ENCODE results near the gene ZNF570. TPM values are rescaled to one million over a fixed set of nuclear protein-coding genes. Genes with fewer than 3 reads are reported as not detected.
A peak's percentile ranks its signal among the peaks of the same experiment; 100 is the strongest.

ZNF570 gene
- 2.2 TPM for polyA plus RNA-seq (2013, experiment 1 of 2)
- polyA plus RNA-seq (2013, experiment 2 of 2) = 2.3 TPM

GRCh38 chr19:37468961-37469777, at the start of gene ZNF570:
ZNF570 (plus strand) TSS chr19:37469356; CDS start chr19:37470355, 999 bp downstream.
- Histone ChIP-seq H3K56ac (ENCODE audit: low read length) (peak within 1 kb of the TSS; percentile 95), H4K5ac (ENCODE audit: low read length) (no peak within 1 kb of the TSS), H3K79me1 (ENCODE audit: low read length) (no peaks in the 10 kb centered on the region), H3K23ac (ENCODE audit: low read length) (no peak within 1 kb of the TSS), H3K36me3 (ENCODE audit: control insufficient read depth, insufficient read depth, low read length) (peaks cover 2% of the 10 kb centered on the region), H3K27ac (ENCODE audit: low read depth, low read length) (peak within 1 kb of the TSS; percentile 25), H3K79me2 (ENCODE audit: control insufficient read depth, insufficient read depth, low read length) (no peaks in the 10 kb centered on the region), H3K4me2 (ENCODE audit: low read length) (peak within 1 kb of the TSS; percentile 74), H3K4ac (ENCODE audit: low read depth, low read length) (no peak within 1 kb of the TSS), H4K8ac (ENCODE audit: low read depth, low read length) (no peak within 1 kb of the TSS), H3K27me3 (ENCODE audit: insufficient read depth, low read length, poor library complexity) (no peaks in the 10 kb centered on the region), H3K4me1 (ENCODE audit: control insufficient read depth, low read depth, low read length) (no peaks in the 10 kb centered on the region), H2BK15ac (replicated peaks; ENCODE audit: low read depth) (no peak within 1 kb of the TSS), H3K18ac (ENCODE audit: low read length) (no peak within 1 kb of the TSS), H3K4me3 (ENCODE audit: low read length) (peak within 1 kb of the TSS; percentile 93), H2AK5ac (ENCODE audit: low read length) (no peak within 1 kb of the TSS), H2BK5ac (ENCODE audit: low read length) (no peak within 1 kb of the TSS), H3K9ac (ENCODE audit: low read length) (peak within 1 kb of the TSS; percentile 87), H2BK120ac (ENCODE audit: low read depth, low read length) (no peak within 1 kb of the TSS)
- WGBS (ENCODE audit: extremely low coverage, insufficient coverage, low lambda C conversion rate) = no CpG with 5 or more reads among the region's 63 CpGs
- DNase-seq = peak; percentile 94

- Histone ChIP-seq H3K56ac (ENCODE audit: low read length) (no peak overlapping the region), H3K4me3 (ENCODE audit: low read length) (peak overlapping the region; percentile 4), H3K36me3 (ENCODE audit: control insufficient read depth, insufficient read depth, low read length) (no peaks in the 10 kb centered on the region), H3K27ac (ENCODE audit: low read depth, low read length) (no peak overlapping the region), H2BK15ac (replicated peaks; ENCODE audit: low read depth) (no peak overlapping the region), H3K4me1 (ENCODE audit: control insufficient read depth, low read depth, low read length) (no peaks in the 10 kb centered on the region), H2BK5ac (ENCODE audit: low read length) (no peak overlapping the region), H3K4ac (ENCODE audit: low read depth, low read length) (no peak overlapping the region), H4K5ac (ENCODE audit: low read length) (no peak overlapping the region), H3K23ac (ENCODE audit: low read length) (no peak overlapping the region), H3K18ac (ENCODE audit: low read length) (no peak overlapping the region), H2BK120ac (ENCODE audit: low read depth, low read length) (no peak overlapping the region), H4K8ac (ENCODE audit: low read depth, low read length) (no peak overlapping the region), H3K79me2 (ENCODE audit: control insufficient read depth, insufficient read depth, low read length) (no peaks in the 10 kb centered on the region), H3K27me3 (ENCODE audit: insufficient read depth, low read length, poor library complexity) (no peaks in the 10 kb centered on the region), H3K79me1 (ENCODE audit: low read length) (no peaks in the 10 kb centered on the region), H3K4me2 (ENCODE audit: low read length) (no peak overlapping the region), H2AK5ac (ENCODE audit: low read length) (no peak overlapping the region), H3K9ac (ENCODE audit: low read length) (no peak overlapping the region)
- no peak for DNase-seq
- no CpG with 5 or more reads among the region's 4 CpGs for WGBS (ENCODE audit: extremely low coverage, insufficient coverage, low lambda C conversion rate)
Observed at GRCh38 chr19:37452500-37453245, 16.5 kb upstream of the ZNF570 start.

GRCh38 chr19:37466277-37466797, 2.8 kb upstream of the ZNF570 start:
- Histone ChIP-seq H4K5ac (ENCODE audit: low read length) (no peak overlapping the region), H3K27me3 (ENCODE audit: insufficient read depth, low read length, poor library complexity) (no peaks in the 10 kb centered on the region), H2BK15ac (replicated peaks; ENCODE audit: low read depth) (no peak overlapping the region), H2AK5ac (ENCODE audit: low read length) (no peak overlapping the region), H3K56ac (ENCODE audit: low read length) (peak overlapping the region; percentile 93), H3K4ac (ENCODE audit: low read depth, low read length) (no peak overlapping the region), H2BK5ac (ENCODE audit: low read length) (no peak overlapping the region), H3K79me1 (ENCODE audit: low read length) (no peaks in the 10 kb centered on the region), H3K18ac (ENCODE audit: low read length) (no peak overlapping the region), H3K23ac (ENCODE audit: low read length) (no peak overlapping the region), H3K36me3 (ENCODE audit: control insufficient read depth, insufficient read depth, low read length) (no peaks in the 10 kb centered on the region), H3K79me2 (ENCODE audit: control insufficient read depth, insufficient read depth, low read length) (no peaks in the 10 kb centered on the region), H3K4me2 (ENCODE audit: low read length) (peak overlapping the region; percentile 52), H3K4me1 (ENCODE audit: control insufficient read depth, low read depth, low read length) (no peaks in the 10 kb centered on the region), H2BK120ac (ENCODE audit: low read depth, low read length) (no peak overlapping the region), H4K8ac (ENCODE audit: low read depth, low read length) (no peak overlapping the region), H3K4me3 (ENCODE audit: low read length) (peak overlapping the region; percentile 76), H3K9ac (ENCODE audit: low read length) (peak overlapping the region; percentile 78), H3K27ac (ENCODE audit: low read depth, low read length) (no peak overlapping the region)
- peak; percentile 25 for DNase-seq
- 100% methylated on average over 1 of the region's 25 CpGs for WGBS (ENCODE audit: extremely low coverage, insufficient coverage, low lambda C conversion rate)

- no peak within 1 kb of the TSS for H3K18ac ChIP-seq (ENCODE audit: low read length)
- no CpG with 5 or more reads among the region's 62 CpGs for WGBS (ENCODE audit: extremely low coverage, insufficient coverage, low lambda C conversion rate)
- H3K4me1 ChIP-seq (ENCODE audit: control insufficient read depth, low read depth, low read length) = no peaks in the 10 kb centered on the region
- H2BK5ac ChIP-seq (ENCODE audit: low read length) = peak within 1 kb of the TSS; percentile 79
- H3K9ac ChIP-seq (ENCODE audit: low read length) = peak within 1 kb of the TSS; percentile 78
- peaks cover 2% of the 10 kb centered on the region for H3K36me3 ChIP-seq (ENCODE audit: control insufficient read depth, insufficient read depth, low read length)
- peak within 1 kb of the TSS; percentile 93 for H3K56ac ChIP-seq (ENCODE audit: low read length)
- peak within 1 kb of the TSS; percentile 72 for H3K27ac ChIP-seq (ENCODE audit: low read depth, low read length)
- no peak within 1 kb of the TSS for H4K5ac ChIP-seq (ENCODE audit: low read length)
- H3K79me1 ChIP-seq (ENCODE audit: low read length) = no peaks in the 10 kb centered on the region
- peak; percentile 98 for DNase-seq
- H2BK120ac ChIP-seq (ENCODE audit: low read depth, low read length) = no peak within 1 kb of the TSS
- H3K4me2 ChIP-seq (ENCODE audit: low read length) = peak within 1 kb of the TSS; percentile 70
- no peak within 1 kb of the TSS for H3K23ac ChIP-seq (ENCODE audit: low read length)
- no peak within 1 kb of the TSS for H3K4ac ChIP-seq (ENCODE audit: low read depth, low read length)
- peak within 1 kb of the TSS; percentile 76 for H3K4me3 ChIP-seq (ENCODE audit: low read length)
- H2AK5ac ChIP-seq (ENCODE audit: low read length) = no peak within 1 kb of the TSS
- no peaks in the 10 kb centered on the region for H3K79me2 ChIP-seq (ENCODE audit: control insufficient read depth, insufficient read depth, low read length)
- H4K8ac ChIP-seq (ENCODE audit: low read depth, low read length) = no peak within 1 kb of the TSS
- no peaks in the 10 kb centered on the region for H3K27me3 ChIP-seq (ENCODE audit: insufficient read depth, low read length, poor library complexity)
- no peak within 1 kb of the TSS for H2BK15ac ChIP-seq (replicated peaks; ENCODE audit: low read depth)
Observed at GRCh38 chr19:37466798-37467607, 2.2 kb upstream of the ZNF570 start, which contains the start of gene ZNF569. ZNF569 (minus strand) TSS chr19:37467444; CDS start chr19:37444921, 22,523 bp downstream.

- peak overlapping the region; percentile 64 for H3K9ac ChIP-seq (ENCODE audit: low read length)
- no peaks in the 10 kb centered on the region for H3K27me3 ChIP-seq (ENCODE audit: insufficient read depth, low read length, poor library complexity)
- no peaks in the 10 kb centered on the region for H3K4me1 ChIP-seq (ENCODE audit: control insufficient read depth, low read depth, low read length)
- peak overlapping the region; percentile 85 for H3K56ac ChIP-seq (ENCODE audit: low read length)
- H2BK120ac ChIP-seq (ENCODE audit: low read depth, low read length) = no peak overlapping the region
- H3K27ac ChIP-seq (ENCODE audit: low read depth, low read length) = no peak overlapping the region
- H3K4me2 ChIP-seq (ENCODE audit: low read length) = peak overlapping the region; percentile 70
- no peak overlapping the region for H4K5ac ChIP-seq (ENCODE audit: low read length)
- no peak overlapping the region for H2BK5ac ChIP-seq (ENCODE audit: low read length)
- WGBS (ENCODE audit: extremely low coverage, insufficient coverage, low lambda C conversion rate) = no CpG with 5 or more reads among the region's 18 CpGs
- H3K18ac ChIP-seq (ENCODE audit: low read length) = no peak overlapping the region
- peak overlapping the region; percentile 23 for H3K4me3 ChIP-seq (ENCODE audit: low read length)
- H3K4ac ChIP-seq (ENCODE audit: low read depth, low read length) = no peak overlapping the region
- no peak overlapping the region for H2BK15ac ChIP-seq (replicated peaks; ENCODE audit: low read depth)
- no peak overlapping the region for H3K23ac ChIP-seq (ENCODE audit: low read length)
- H3K36me3 ChIP-seq (ENCODE audit: control insufficient read depth, insufficient read depth, low read length) = peaks cover 2% of the 10 kb centered on the region
- H3K79me1 ChIP-seq (ENCODE audit: low read length) = no peaks in the 10 kb centered on the region
- no peak overlapping the region for H2AK5ac ChIP-seq (ENCODE audit: low read length)
- no peak for DNase-seq
- H4K8ac ChIP-seq (ENCODE audit: low read depth, low read length) = no peak overlapping the region
- no peaks in the 10 kb centered on the region for H3K79me2 ChIP-seq (ENCODE audit: control insufficient read depth, insufficient read depth, low read length)
Observed at GRCh38 chr19:37467608-37468090, 1.5 kb upstream of the ZNF570 start.
